BE2C (cell line): ENCODE measurements around the gene MAST3.

Source experiments
- DNase-seq: peaks from one replicate; pipeline ENCODE4 v3.0.0-alpha.2; 2020
- H3K27me3 ChIP-seq: fragments of 250-450 bp; sonication (Bioruptor Pico); 2 replicates; pipeline ENCODE4 v1.5.1; 2020; ENCODE audit warnings: mild to moderate bottlenecking
- H3K36me3 ChIP-seq: fragments of 250-450 bp; sonication (Bioruptor Pico); 2 replicates; pipeline ENCODE4 v1.5.1; 2020; ENCODE audit warnings: mild to moderate bottlenecking
- H3K4me1 ChIP-seq: fragments of 250-450 bp; sonication (Bioruptor Pico); 2 replicates; pipeline ENCODE4 v1.5.1; 2020
- H3K4me3 ChIP-seq: 2 replicates; pipeline ENCODE4 v1.5.1; 2011; ENCODE audit warnings: low read depth, low read length
- H3K9me3 ChIP-seq: fragments of 250-450 bp; sonication (Bioruptor Pico); 2 replicates; pipeline ENCODE4 v1.5.1; 2020
- CTCF ChIP-seq: IDR thresholded peaks from 2 replicates; pipeline ENCODE4 v1.5.1; 2012; ENCODE audit warnings: mild to moderate bottlenecking, low read depth, low read length

Gene MAST3

GRCh38 chr19:18090545-18091216 lies 6.9 kb upstream of the MAST3 start:
- H3K4me3 ChIP-seq, result no peak overlapping the region
- H3K9me3 ChIP-seq, result peaks cover 3% of the 10 kb centered on the region
- TF ChIP-seq CTCF, result no peak
- DNase-seq, result no peak
- no peaks in the 10 kb centered on the region for H3K27me3 ChIP-seq
- no peaks in the 10 kb centered on the region for H3K36me3 ChIP-seq
- H3K4me1 ChIP-seq, result no peaks in the 10 kb centered on the region

- Histone ChIP-seq H3K27me3 (no peaks in the 10 kb centered on the region; the same call in 1 of the 2 replicates), H3K9me3 (peaks cover 3% of the 10 kb centered on the region), H3K36me3 (no peaks in the 10 kb centered on the region), H3K4me3 (no peak overlapping the region), H3K4me1 (no peaks in the 10 kb centered on the region)
- no peak for DNase-seq
- no peak for TF ChIP-seq CTCF
These were observed 6.4 kb upstream of the MAST3 start for GRCh38 chr19:18091217-18091608.

- H3K36me3 ChIP-seq, result no peaks in the 10 kb centered on the region
- H3K27me3 ChIP-seq, result peaks cover 2% of the 10 kb centered on the region; the same call in 1 of the 2 replicates
- no peaks in the 10 kb centered on the region for H3K4me1 ChIP-seq
- TF ChIP-seq CTCF, result no peak
- peaks cover 3% of the 10 kb centered on the region for H3K9me3 ChIP-seq
- DNase-seq, result peak; percentile 41
- H3K4me3 ChIP-seq, result no peak overlapping the region
These were observed 4.0 kb upstream of the MAST3 start for GRCh38 chr19:18093439-18094161.

GRCh38 chr19:18096258-18096657 lies 1.3 kb upstream of the MAST3 start:
- H3K36me3 ChIP-seq, result no peaks in the 10 kb centered on the region
- 0 out of 2 replicates have a peak, but pooled peaks cover 3% of the 10 kb centered on the region for H3K4me1 ChIP-seq
- DNase-seq, result no peak
- peaks cover 3% of the 10 kb centered on the region for H3K9me3 ChIP-seq
- no peak for TF ChIP-seq CTCF
- no peak overlapping the region for H3K4me3 ChIP-seq
- peaks cover 4% of the 10 kb centered on the region; the same call in 1 of the 2 replicates for H3K27me3 ChIP-seq

- no peak for TF ChIP-seq CTCF
- H3K4me3 ChIP-seq, result peak overlapping the region; percentile 55
- peaks cover 3% of the 10 kb centered on the region for H3K9me3 ChIP-seq
- H3K4me1 ChIP-seq, result 0 out of 2 replicates have a peak, but pooled peaks cover 3% of the 10 kb centered on the region
- DNase-seq, result no peak
- H3K27me3 ChIP-seq, result peaks cover 4% of the 10 kb centered on the region; the same call in 1 of the 2 replicates
- no peaks in the 10 kb centered on the region for H3K36me3 ChIP-seq
These were observed 664 bp downstream of the MAST3 start for GRCh38 chr19:18097993-18098890.
